Ishikawa (cell line): ENCODE results near the gene ISLR.

Experiments
- CEBPB ChIP-seq: IDR thresholded peaks from 2 replicates; pipeline ENCODE4 v1.6.1; 2012
- CREB1 ChIP-seq: IDR thresholded peaks from 2 replicates; pipeline ENCODE4 v1.6.1; 2012; ENCODE audit warnings: low read depth
- EGR1 ChIP-seq: IDR thresholded peaks from 2 replicates; pipeline ENCODE4 v1.6.1; 2012
- EP300 ChIP-seq: IDR thresholded peaks from 2 replicates; pipeline ENCODE4 v1.6.1; 2012; ENCODE audit warnings: borderline replicate concordance
- FOXM1 ChIP-seq: IDR thresholded peaks from 2 replicates; pipeline ENCODE4 v1.6.1; 2012; ENCODE audit warnings: low read depth, borderline replicate concordance
- NFIC ChIP-seq: IDR thresholded peaks from 2 replicates; pipeline ENCODE4 v1.6.1; 2012
- RAD21 ChIP-seq: IDR thresholded peaks from 2 replicates; pipeline ENCODE4 v1.6.1; 2012; ENCODE audit warnings: low read depth
- TAF1 ChIP-seq: IDR thresholded peaks from 2 replicates; pipeline ENCODE4 v1.6.1; 2012; ENCODE audit warnings: low read depth, mild to moderate bottlenecking
- TCF12 ChIP-seq: IDR thresholded peaks from 2 replicates; pipeline ENCODE4 v1.6.1; 2012; ENCODE audit warnings: low read depth
- TEAD4 ChIP-seq: IDR thresholded peaks from 2 replicates; pipeline ENCODE4 v1.6.1; 2012
- YY1 ChIP-seq: IDR thresholded peaks from 2 replicates; pipeline ENCODE4 v1.6.1; 2012; ENCODE audit warnings: low read depth
- ZBTB7A ChIP-seq: IDR thresholded peaks from 2 replicates; pipeline ENCODE4 v1.6.1; 2012; ENCODE audit warnings: low read depth
- TF ChIP-seq, protein P1 (sequence below): IDR thresholded peaks from 2 replicates; pipeline ENCODE4 v1.6.1; 2012; ENCODE audit warnings: low read depth, mild to moderate bottlenecking
- TF ChIP-seq, protein P2 (sequence below): IDR thresholded peaks from 2 replicates; pipeline ENCODE4 v1.6.1; 2012

DNA sequence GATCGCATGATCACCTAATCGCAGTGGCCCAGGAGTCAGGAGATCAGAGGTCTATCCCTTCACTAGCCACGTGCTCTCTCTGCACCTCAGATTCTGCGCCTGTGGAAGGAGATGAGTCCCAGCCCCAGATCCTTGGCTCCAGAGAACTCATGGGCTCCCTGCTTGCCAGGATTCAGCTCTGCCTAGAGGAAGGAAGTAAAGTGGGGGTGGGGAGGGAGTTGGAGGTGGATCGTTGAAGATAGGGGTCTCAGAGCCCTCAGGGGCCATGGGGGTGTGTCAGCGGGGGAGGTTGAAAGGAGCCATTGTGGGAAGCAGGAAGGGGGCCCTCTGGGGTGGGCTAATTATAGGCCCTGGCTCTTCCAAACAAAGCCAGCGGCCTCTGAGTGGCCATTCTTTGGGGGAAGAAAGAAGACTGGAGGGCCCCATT is 40.4 kb downstream of the ISLR start:
- TF ChIP-seq, protein P1, sequence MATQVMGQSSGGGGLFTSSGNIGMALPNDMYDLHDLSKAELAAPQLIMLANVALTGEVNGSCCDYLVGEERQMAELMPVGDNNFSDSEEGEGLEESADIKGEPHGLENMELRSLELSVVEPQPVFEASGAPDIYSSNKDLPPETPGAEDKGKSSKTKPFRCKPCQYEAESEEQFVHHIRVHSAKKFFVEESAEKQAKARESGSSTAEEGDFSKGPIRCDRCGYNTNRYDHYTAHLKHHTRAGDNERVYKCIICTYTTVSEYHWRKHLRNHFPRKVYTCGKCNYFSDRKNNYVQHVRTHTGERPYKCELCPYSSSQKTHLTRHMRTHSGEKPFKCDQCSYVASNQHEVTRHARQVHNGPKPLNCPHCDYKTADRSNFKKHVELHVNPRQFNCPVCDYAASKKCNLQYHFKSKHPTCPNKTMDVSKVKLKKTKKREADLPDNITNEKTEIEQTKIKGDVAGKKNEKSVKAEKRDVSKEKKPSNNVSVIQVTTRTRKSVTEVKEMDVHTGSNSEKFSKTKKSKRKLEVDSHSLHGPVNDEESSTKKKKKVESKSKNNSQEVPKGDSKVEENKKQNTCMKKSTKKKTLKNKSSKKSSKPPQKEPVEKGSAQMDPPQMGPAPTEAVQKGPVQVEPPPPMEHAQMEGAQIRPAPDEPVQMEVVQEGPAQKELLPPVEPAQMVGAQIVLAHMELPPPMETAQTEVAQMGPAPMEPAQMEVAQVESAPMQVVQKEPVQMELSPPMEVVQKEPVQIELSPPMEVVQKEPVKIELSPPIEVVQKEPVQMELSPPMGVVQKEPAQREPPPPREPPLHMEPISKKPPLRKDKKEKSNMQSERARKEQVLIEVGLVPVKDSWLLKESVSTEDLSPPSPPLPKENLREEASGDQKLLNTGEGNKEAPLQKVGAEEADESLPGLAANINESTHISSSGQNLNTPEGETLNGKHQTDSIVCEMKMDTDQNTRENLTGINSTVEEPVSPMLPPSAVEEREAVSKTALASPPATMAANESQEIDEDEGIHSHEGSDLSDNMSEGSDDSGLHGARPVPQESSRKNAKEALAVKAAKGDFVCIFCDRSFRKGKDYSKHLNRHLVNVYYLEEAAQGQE: no peak
- no peak for TF ChIP-seq YY1
- TF ChIP-seq EP300: no peak
- TF ChIP-seq FOXM1: no peak
- TF ChIP-seq EGR1: no peak
- TF ChIP-seq CREB1: no peak
- no peak for TF ChIP-seq TCF12
- no peak for TF ChIP-seq CEBPB
- TF ChIP-seq, protein P2, sequence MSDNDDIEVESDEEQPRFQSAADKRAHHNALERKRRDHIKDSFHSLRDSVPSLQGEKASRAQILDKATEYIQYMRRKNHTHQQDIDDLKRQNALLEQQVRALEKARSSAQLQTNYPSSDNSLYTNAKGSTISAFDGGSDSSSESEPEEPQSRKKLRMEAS: no peak
- TF ChIP-seq TAF1: no peak
- TF ChIP-seq NFIC: no peak
- no peak for TF ChIP-seq RAD21
- no peak for TF ChIP-seq ZBTB7A
- TF ChIP-seq TEAD4: no peak
